CD14-positive monocyte (primary cell): ENCODE measurements around the gene DENND11. TPM values are rescaled to one million over a fixed set of nuclear protein-coding genes. Genes with fewer than 3 reads are reported as not detected.

Source experiments
- DNase-seq, 3 donors: peaks; one replicate each; pipeline ENCODE4 v3.0.0-alpha.2; 2011 to 2022
- H2AFZ ChIP-seq: 2 replicates; pipeline ENCODE4 v1.6.0; 2012; ENCODE audit warnings: mild to moderate bottlenecking, low read depth, low read length, inconsistent platforms; ENCODE audit not compliant: insufficient read depth, poor library complexity, severe bottlenecking
- H3K27ac ChIP-seq, 2 donors: 1 replicate in 1 of 2; 2 replicates in 1 of 2; pipeline ENCODE4 v1.5.1; 2012 to 2013; ENCODE audit warnings: low read length in 2 of 2, control low read depth in 1 of 2, inconsistent platforms in 1 of 2, low read depth in 1 of 2, mild to moderate bottlenecking in 1 of 2
- H3K27me3 ChIP-seq, 2 donors: one replicate each; pipeline versions ENCODE4 v1.6.0 to v1.6.1; 2011 to 2013; ENCODE audit warnings: low read length in 2 of 2; ENCODE audit not compliant: control insufficient read depth in 2 of 2, insufficient read depth in 2 of 2
- H3K36me3 ChIP-seq, 2 donors: replicated peaks in 1 of 2; 1 replicate in 1 of 2; 2 replicates in 1 of 2; pipeline versions ENCODE4 v1.5.1 to v1.6.1; 2012 to 2013; ENCODE audit warnings: low read length in 2 of 2, control low read depth in 1 of 2, inconsistent platforms in 1 of 2, mild to moderate bottlenecking in 1 of 2; ENCODE audit not compliant: insufficient read depth in 2 of 2, control insufficient read depth in 1 of 2
- H3K4me1 ChIP-seq, 2 donors: 1 replicate in 1 of 2; 2 replicates in 1 of 2; pipeline versions ENCODE4 v1.5.1 to v1.6.1; 2012 to 2013; ENCODE audit warnings: low read length in 2 of 2, control low read depth in 1 of 2, inconsistent platforms in 1 of 2, mild to moderate bottlenecking in 1 of 2, moderate library complexity in 1 of 2; ENCODE audit not compliant: insufficient read depth in 2 of 2, control insufficient read depth in 1 of 2
- H3K4me2 ChIP-seq: replicated peaks from 2 replicates; pipeline ENCODE3; 2012; ENCODE audit warnings: low read length, moderate library complexity, mild to moderate bottlenecking; ENCODE audit not compliant: poor library complexity, severe bottlenecking; ENCODE audit errors: extremely low read depth
- H3K4me3 ChIP-seq, 3 experiments: fragments of 200-600 bp in 1 of 3; sonication (generic) in 1 of 3; replicated peaks in 1 of 3; 1 replicate in 2 of 3; 2 replicates in 1 of 3; pipeline ENCODE4 v1.5.1; 2011 to 2013; ENCODE audit warnings: low read length in 3 of 3, mild to moderate bottlenecking in 3 of 3, control low read depth in 2 of 3, low read depth in 2 of 3, inconsistent platforms in 1 of 3, moderate library complexity in 1 of 3
- H3K79me2 ChIP-seq: 2 replicates; pipeline ENCODE4 v1.6.0; 2012; ENCODE audit warnings: mild to moderate bottlenecking, control low read depth, inconsistent platforms, low read length, moderate library complexity; ENCODE audit not compliant: insufficient read depth
- H3K9ac ChIP-seq: 2 replicates; pipeline ENCODE4 v1.6.0; 2017; ENCODE audit warnings: low read length, mild to moderate bottlenecking; ENCODE audit not compliant: insufficient read depth, poor library complexity, severe bottlenecking
- H3K9me3 ChIP-seq, 2 donors: replicated peaks in 1 of 2; 1 replicate in 1 of 2; 2 replicates in 1 of 2; pipeline versions ENCODE4 v1.5.1 to v1.6.1; 2012 to 2013; ENCODE audit warnings: low read length in 2 of 2, control low read depth in 1 of 2; ENCODE audit not compliant: control insufficient read depth in 1 of 2, insufficient read depth in 1 of 2
- H4K20me1 ChIP-seq: 2 replicates; pipeline ENCODE4 v1.6.0; 2012; ENCODE audit warnings: mild to moderate bottlenecking, low read length, control low read depth, moderate library complexity; ENCODE audit not compliant: insufficient read depth
- H3K27ac Mint-ChIP-seq, 7 donors: one replicate each; pipeline ENCODE4 v1.8.0; 2020; ENCODE audit warnings: mild to moderate bottlenecking in 7 of 7, mixed read lengths in 7 of 7, moderate library complexity in 6 of 7, inconsistent platforms in 2 of 7
- H3K27me3 Mint-ChIP-seq, 3 donors: one replicate each; pipeline ENCODE4 v1.8.0; 2021 to 2022; ENCODE audit warnings: low read depth in 3 of 3, mild to moderate bottlenecking in 3 of 3, mixed read lengths in 3 of 3, moderate library complexity in 3 of 3, inconsistent platforms in 1 of 3
- H3K36me3 Mint-ChIP-seq, 2 donors: one replicate each; pipeline ENCODE4 v1.8.0; 2020; ENCODE audit warnings: mixed read lengths in 2 of 2, inconsistent platforms in 1 of 2, mild to moderate bottlenecking in 1 of 2
- H3K4me1 Mint-ChIP-seq: one replicate; pipeline ENCODE4 v1.8.0; 2020; ENCODE audit warnings: mild to moderate bottlenecking, mixed read lengths
- H3K4me3 Mint-ChIP-seq, 2 donors: one replicate each; pipeline ENCODE4 v1.8.0; 2020; ENCODE audit warnings: mild to moderate bottlenecking in 2 of 2, mixed read lengths in 2 of 2, moderate library complexity in 1 of 2
- H3K9me3 Mint-ChIP-seq, 7 donors: one replicate each; pipeline ENCODE4 v1.8.0; 2020 to 2022; ENCODE audit warnings: mixed read lengths in 7 of 7, mild to moderate bottlenecking in 6 of 7, moderate library complexity in 6 of 7, inconsistent platforms in 2 of 7
- WGBS: methylation state at CpG from one replicate; pipeline ENCODE4 v1.1.5; 2013; ENCODE audit warnings: missing lambda C conversion rate; ENCODE audit not compliant: insufficient coverage; 5-methylcytosine and 5-hydroxymethylcytosine counted together
- intact Hi-C, 2 donors: fragments of 100-400 bp; cut with micrococcal nuclease; formaldehyde crosslinking; loops; one replicate each; pipeline versions ENCODE4 v1.15.0 to v1.15.1; 2023
- polyA plus RNA-seq, 3 donors: library from polyadenylated mRNA; depleted of rRNA in 1 of 3; unstranded in 2 of 3; stranded (reverse) in 1 of 3; fragments of 300-500 nt in 2 of 3; fragments of >200 nt in 1 of 3; fragmentation: Illumina TruSeq in 2 of 3; gene quantifications; 1 replicate in 2 of 3; 2 replicates in 1 of 3; pipeline ENCODE4 v1.2.3, GENCODE V29; 2012 to 2021
- small RNA-seq: library from RNA; depleted of rRNA; stranded (forward); fragments of <200 nt; gene quantifications from one replicate; pipeline ENCODE3, GENCODE V24; 2012; ENCODE audit warnings: low read depth; ENCODE audit not compliant: insufficient read length
- TF ChIP-seq, protein P1 (sequence below): fragments of 200-600 bp; IDR thresholded peaks from one replicate; pipeline ENCODE4 v1.8.0; 2022; ENCODE audit warnings: antibody characterized with exemption, mild to moderate bottlenecking

Gene DENND11
- polyA plus RNA-seq, 3 donors = 1.4 to 4.7 (median 1.9) TPM

DNA sequence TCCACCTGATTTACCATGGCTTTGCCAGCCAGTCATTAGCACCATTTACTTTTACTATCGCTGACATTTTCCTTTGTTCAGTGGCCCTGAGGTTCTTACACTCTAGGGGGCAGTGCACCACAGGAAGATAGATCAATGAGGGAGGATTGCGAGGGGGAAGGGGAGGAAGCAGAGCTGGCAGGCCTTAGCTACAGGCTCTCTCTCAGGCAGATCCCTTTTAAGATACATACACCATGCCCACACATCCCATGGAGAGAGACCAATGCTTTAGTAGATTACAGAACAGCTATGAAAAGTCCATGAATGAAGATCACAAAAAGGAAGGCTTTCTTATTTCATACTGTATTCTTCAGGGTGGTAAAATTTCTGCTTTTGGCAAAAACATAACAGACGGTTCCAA is 47.4 kb downstream of the DENND11 start:
- Histone ChIP-seq H3K9ac (no peak overlapping the region), H3K4me2 (no peak overlapping the region), H3K4me3 (no peak overlapping the region), H3K27ac (no peak overlapping the region), H3K4me1 (peaks cover under 1 to 1% of the 10 kb centered on the region in 2 donors), H3K79me2 (no peaks in the 10 kb centered on the region), H3K27me3 (no peaks in the 10 kb centered on the region), H3K9me3 (no peaks in the 10 kb centered on the region), H3K36me3 (peaks cover 12 to 46% of the 10 kb centered on the region in 2 donors), H4K20me1 (no peaks in the 10 kb centered on the region), H2AFZ (no peak overlapping the region)
- peak; percentile 61 to 69 (median 68) for DNase-seq
- no peak overlapping the region for H3K4me3 Mint-ChIP-seq
- intact Hi-C loops = loop anchor here in 1 of 2 donors (10.0 kb wide), 3 partner anchors 50 to 290 kb away; partner anchors contain the start of genes CLEC5A, DENND11, SSBP1 and WEE2
- H3K4me1 Mint-ChIP-seq = peaks cover 12% of the 10 kb centered on the region
- H3K27me3 Mint-ChIP-seq = no peaks in the 10 kb centered on the region
- H3K27ac Mint-ChIP-seq = peak overlapping the region in 2 of 7 donors; percentile 65 to 70
- no CpG with 5 or more reads among the region's 3 CpGs for WGBS
- TF ChIP-seq, protein P1, sequence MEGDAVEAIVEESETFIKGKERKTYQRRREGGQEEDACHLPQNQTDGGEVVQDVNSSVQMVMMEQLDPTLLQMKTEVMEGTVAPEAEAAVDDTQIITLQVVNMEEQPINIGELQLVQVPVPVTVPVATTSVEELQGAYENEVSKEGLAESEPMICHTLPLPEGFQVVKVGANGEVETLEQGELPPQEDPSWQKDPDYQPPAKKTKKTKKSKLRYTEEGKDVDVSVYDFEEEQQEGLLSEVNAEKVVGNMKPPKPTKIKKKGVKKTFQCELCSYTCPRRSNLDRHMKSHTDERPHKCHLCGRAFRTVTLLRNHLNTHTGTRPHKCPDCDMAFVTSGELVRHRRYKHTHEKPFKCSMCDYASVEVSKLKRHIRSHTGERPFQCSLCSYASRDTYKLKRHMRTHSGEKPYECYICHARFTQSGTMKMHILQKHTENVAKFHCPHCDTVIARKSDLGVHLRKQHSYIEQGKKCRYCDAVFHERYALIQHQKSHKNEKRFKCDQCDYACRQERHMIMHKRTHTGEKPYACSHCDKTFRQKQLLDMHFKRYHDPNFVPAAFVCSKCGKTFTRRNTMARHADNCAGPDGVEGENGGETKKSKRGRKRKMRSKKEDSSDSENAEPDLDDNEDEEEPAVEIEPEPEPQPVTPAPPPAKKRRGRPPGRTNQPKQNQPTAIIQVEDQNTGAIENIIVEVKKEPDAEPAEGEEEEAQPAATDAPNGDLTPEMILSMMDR = peak; percentile 79
- H3K36me3 Mint-ChIP-seq = peaks cover 26 to 36% of the 10 kb centered on the region in 2 donors
- no peaks in the 10 kb centered on the region for H3K9me3 Mint-ChIP-seq

DNA sequence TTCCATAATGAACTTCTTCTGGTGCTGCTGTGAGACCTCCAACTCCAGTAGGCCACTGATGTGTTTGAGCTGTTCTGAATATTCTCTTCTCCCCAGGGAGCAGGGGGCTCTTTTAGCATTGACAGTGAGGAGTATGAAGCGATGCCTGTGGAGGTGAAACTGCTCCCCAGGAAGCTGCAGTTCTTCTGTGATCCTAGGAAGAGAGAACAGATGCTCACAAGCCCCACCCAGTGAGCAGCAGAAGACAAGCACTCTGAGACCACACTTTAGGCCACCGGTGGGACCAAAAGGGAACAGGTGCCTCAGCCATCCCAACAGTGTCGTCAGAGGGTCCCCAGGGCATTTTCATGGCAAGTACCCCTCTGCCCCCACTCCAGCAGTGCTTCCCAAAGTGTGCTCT is 49.3 kb downstream of the DENND11 start:
- Mint-ChIP-seq H3K27ac (peak overlapping the region in 2 of 7 donors; percentile 43 to 62), H3K4me1 (peaks cover 10% of the 10 kb centered on the region), H3K36me3 (peaks cover 34 to 37% of the 10 kb centered on the region in 2 donors), H3K9me3 (no peaks in the 10 kb centered on the region), H3K27me3 (no peaks in the 10 kb centered on the region), H3K4me3 (no peak overlapping the region)
- no peak overlapping the region for H2AFZ ChIP-seq
- no peak overlapping the region for H3K9ac ChIP-seq
- WGBS = 67% methylated on average over 3 of the region's 3 CpGs
- TF ChIP-seq, protein P1 = no peak
- no peaks in the 10 kb centered on the region for H4K20me1 ChIP-seq
- H3K4me3 ChIP-seq = no peak overlapping the region
- no peak overlapping the region for H3K27ac ChIP-seq
- no peaks in the 10 kb centered on the region for H3K79me2 ChIP-seq
- H3K4me1 ChIP-seq = no peaks in the 10 kb centered on the region
- DNase-seq = no peak
- peaks cover 12 to 59% of the 10 kb centered on the region in 2 donors for H3K36me3 ChIP-seq
- H3K27me3 ChIP-seq = no peaks in the 10 kb centered on the region
- no peak overlapping the region for H3K4me2 ChIP-seq
- H3K9me3 ChIP-seq = no peaks in the 10 kb centered on the region
- intact Hi-C loops = loop anchor here in 1 of 2 donors (10.0 kb wide), 3 partner anchors 52 to 292 kb away; partner anchors contain the start of genes CLEC5A, DENND11, SSBP1 and WEE2

Small RNA genes within 50 kb of the gene (small RNA-seq; reads per million reads assigned to genes)
- not detected for gene RNU1-82P

Other genes starting within 250 kb of the DENND11 start
- gene AGK, start 150.8 kb downstream of the DENND11 start, polyA plus RNA-seq = 10 to 100 TPM; 10.0 to 11.0 (median 11.0) TPM
- not detected for gene WEE2, start 6.2 kb upstream of the DENND11 start, polyA plus RNA-seq
- gene SSBP1, start 36.2 kb upstream of the DENND11 start, polyA plus RNA-seq = 100 to 1,000 TPM in 2 of 3 donors, 10 to 100 TPM in 1; 66.9 to 197 (median 184) TPM
- not detected for gene TAS2R3, start 61.9 kb upstream of the DENND11 start, polyA plus RNA-seq
- gene TAS2R4, start 74.5 kb upstream of the DENND11 start, polyA plus RNA-seq = under 1 TPM in 1 of 3 donors, not detected in 2; 0.12 TPM
- 1 to 10 TPM in 1 of 3 donors, not detected in 2; 1.5 TPM for gene TAS2R5, start 88.1 kb upstream of the DENND11 start, polyA plus RNA-seq
- not detected for gene PRSS37, start 139.3 kb upstream of the DENND11 start, polyA plus RNA-seq
- gene OR9A4, start 214.2 kb upstream of the DENND11 start, polyA plus RNA-seq = under 1 TPM in 1 of 3 donors, not detected in 2; 0.28 TPM
- gene CLEC5A, start 244.8 kb upstream of the DENND11 start, polyA plus RNA-seq = 10 to 100 TPM in 1 of 3 donors, 1 to 10 TPM in 2; 9.6 to 15.2 (median 10.0) TPM